Right ventricle myocardium superior (tissue), 1 donor: ENCODE data around the gene DHRS4. TPM values are rescaled to one million over a fixed set of nuclear protein-coding genes. Genes with fewer than 3 reads are reported as not detected.
"Not testable (repeated sequence)": the region's sequence is repeated elsewhere in the genome, so short reads cannot be mapped to it uniquely, and the experiment has no call there.

ENCODE experiments used
- ATAC-seq: fragments of 200-7000 bp; cut with Tn5 transposase; one replicate; pipeline ENCODE4 v1.9.1; 2020; ENCODE audit warnings: mild to moderate bottlenecking; ENCODE audit not compliant: poor library complexity
- DNase-seq: peaks from one replicate; pipeline ENCODE4 v3.0.0-alpha.2; 2020
- intact Hi-C: fragments of 100-400 bp; cut with DNase I; formaldehyde crosslinking; loops from one replicate; pipeline ENCODE4 v1.11.2; 2022
- total RNA-seq: library from RNA; stranded (reverse); fragmentation: NEBNext Ultra II Directional; extraction: Animal tissue kit (Norgen Biotek cat#: 25700); gene quantifications from one replicate; pipeline ENCODE4 v1.2.1, GENCODE V29; 2021
- donor health status: DM: no; HTN: yes; CAD: no; lungs with severe emphysema.

The DHRS4 gene
- total RNA-seq, 1 donor from 2014 or later: 28.1 TPM

DNA sequence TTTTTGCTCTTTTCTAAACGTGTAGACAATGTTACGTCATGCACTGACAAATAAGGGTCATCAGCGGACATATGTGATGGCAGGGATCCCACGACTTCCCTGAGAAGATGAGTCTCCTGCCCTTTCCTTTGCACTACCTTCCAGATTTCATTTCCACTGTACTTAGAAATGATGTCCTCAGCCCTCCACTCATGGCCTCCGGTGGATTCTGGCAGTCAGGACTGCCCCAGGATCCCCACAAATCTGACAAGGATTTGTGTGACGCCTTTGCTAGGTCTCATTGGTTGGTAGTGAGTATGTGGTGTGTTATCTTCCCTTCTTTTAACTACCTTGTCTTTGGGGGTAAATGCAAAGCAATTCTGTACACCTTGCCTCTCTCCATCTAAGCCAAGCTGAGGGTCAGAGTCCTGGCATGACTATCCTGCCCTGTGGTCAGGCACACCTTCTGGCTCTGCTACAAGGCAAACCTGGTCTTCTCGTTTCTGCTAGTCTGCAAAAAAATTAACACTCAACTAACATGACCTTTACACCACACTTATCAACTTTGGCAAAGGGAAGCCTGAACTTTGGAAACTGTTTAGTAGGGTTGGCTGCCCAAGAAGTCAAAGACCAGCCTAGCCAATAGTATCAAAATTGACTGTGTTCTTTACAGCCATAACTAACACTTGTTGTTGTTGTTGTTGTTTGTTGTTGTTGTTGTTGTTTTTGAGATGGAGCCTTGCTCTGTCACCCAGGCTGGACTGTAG is 17.3 kb upstream of the DHRS4 start:
- intact Hi-C loops: loop anchor here (10.0 kb wide), 1 partner anchor 301 kb away; the partner anchor contains the start of gene DHRS2
- no peak for DNase-seq
- ATAC-seq: no peak

- ATAC-seq (no peak), DNase-seq (no peak)
- intact Hi-C loops: loop anchor here (10.0 kb wide), 1 partner anchor 302 kb away; the partner anchor contains the start of gene DHRS2
Observed at GRCh38 chr14:23937203-23937602, 16.4 kb upstream of the DHRS4 start.

DNA sequence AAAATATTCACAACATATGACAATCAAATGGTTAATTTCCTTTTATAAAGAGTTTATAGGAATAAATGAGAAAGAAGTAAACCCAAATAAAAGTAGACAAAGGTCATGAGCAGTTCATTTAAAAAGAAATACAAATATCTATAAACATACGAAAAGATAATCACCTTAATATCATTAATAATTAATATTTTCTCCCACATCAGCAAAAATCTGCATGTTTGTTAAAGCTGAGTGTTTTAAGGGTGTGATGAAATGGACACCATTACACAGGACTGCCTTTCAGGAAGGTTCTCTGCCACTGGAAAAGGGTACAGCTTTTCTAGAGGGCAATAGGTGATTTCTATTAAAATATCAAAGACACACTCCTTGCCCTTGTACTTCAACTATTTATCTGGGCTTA is 14.7 kb upstream of the DHRS4 start:
- DNase-seq: no peak
- intact Hi-C loops: loop anchor here (2.0 to 10.0 kb wide), 2 partner anchors 36 to 304 kb away; partner anchors contain the start of gene DHRS2
- ATAC-seq: no peak

GRCh38 chr14:23939607-23940326 is 13.8 kb upstream of the DHRS4 start:
- intact Hi-C loops: loop anchor here (2.0 to 10.0 kb wide), 2 partner anchors 37 to 305 kb away; partner anchors contain the start of gene DHRS2
- no peak for ATAC-seq
- no peak for DNase-seq

GRCh38 chr14:23941230-23941629 is 12.3 kb upstream of the DHRS4 start:
- ATAC-seq (no peak), DNase-seq (no peak)
- intact Hi-C loops: no loop called here

DNA sequence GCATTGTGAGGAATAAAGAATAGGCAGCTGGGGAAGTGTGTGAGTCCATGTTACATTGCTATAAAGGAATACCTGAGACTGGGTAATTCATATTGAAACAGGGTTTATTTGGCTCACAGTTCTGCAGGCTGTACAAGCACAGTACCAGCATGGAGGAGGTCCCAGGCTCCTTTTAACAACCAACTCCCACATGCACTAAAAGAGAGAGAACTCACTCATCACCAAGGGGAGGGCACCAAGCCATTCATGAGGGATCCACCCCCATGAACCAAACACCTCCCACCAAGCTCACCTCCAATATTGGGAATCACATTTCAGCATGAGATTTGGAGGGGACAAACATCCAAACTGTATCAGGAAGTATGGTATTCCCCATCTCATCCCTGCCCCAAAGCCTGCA is 11.9 kb upstream of the DHRS4 start:
- intact Hi-C loops: no loop called here
- no peak for ATAC-seq
- DNase-seq: no peak

- ATAC-seq (no peak), DNase-seq (no peak)
- intact Hi-C loops: no loop called here
Observed at GRCh38 chr14:23942587-23942986, 11.0 kb upstream of the DHRS4 start.

- DNase-seq, ATAC-seq, intact Hi-C loops: not testable (repeated sequence)
Observed at GRCh38 chr14:23949069-23949468, 4.5 kb upstream of the DHRS4 start.

DNA sequence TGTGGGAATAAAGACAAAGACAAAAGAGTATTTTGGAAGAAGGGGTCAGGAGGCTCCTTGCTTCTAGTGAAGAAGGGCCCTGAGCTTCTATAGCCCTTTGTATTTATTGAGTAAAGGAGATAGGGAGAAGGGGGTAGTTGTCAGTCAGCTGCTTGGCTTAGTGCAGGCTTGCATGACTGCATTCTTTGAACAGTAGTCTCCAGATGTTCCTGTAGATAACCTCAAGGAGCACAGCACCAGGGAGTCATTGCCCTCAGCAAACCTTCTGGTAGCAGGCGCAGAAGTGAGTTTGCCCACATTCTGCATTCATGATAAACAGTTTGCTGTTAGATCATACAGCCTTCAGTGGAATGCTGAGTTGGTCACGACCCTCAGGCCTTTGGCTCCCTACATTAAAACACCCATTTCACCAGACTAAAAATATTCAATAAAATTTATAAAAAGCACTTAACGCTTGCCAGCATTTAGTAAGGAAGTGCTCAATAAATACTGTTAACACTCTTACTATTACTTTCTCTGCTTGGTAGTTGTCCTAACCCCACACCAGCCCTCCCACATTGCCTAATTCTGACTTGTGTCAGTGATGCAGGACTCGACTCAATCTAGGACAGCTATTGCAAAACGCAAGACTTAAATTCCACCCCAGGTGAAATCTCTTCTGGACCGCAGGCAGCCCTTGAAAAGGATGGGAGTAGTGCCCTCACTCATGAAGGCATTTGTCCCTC is 3.0 kb upstream of the DHRS4 start:
- intact Hi-C loops: no loop called here
- no peak for ATAC-seq
- no peak for DNase-seq

DNA sequence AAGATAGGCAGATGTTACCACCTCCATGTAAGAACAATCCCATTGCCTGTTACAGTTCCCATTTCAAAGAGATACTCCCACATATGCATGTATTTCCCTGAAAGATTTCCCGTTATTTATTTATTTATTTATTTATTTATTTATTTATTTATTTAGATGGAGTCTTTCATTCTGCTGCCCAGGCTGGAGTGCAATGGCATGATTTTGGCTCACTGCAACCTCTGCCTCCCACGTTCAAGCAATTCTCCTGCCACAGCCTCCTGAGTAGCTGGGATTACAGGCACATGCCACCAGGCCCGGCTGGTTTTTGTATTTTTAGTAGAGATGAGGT is 2.5 kb upstream of the DHRS4 start:
- DNase-seq, ATAC-seq, intact Hi-C loops: not testable (repeated sequence)

DNA sequence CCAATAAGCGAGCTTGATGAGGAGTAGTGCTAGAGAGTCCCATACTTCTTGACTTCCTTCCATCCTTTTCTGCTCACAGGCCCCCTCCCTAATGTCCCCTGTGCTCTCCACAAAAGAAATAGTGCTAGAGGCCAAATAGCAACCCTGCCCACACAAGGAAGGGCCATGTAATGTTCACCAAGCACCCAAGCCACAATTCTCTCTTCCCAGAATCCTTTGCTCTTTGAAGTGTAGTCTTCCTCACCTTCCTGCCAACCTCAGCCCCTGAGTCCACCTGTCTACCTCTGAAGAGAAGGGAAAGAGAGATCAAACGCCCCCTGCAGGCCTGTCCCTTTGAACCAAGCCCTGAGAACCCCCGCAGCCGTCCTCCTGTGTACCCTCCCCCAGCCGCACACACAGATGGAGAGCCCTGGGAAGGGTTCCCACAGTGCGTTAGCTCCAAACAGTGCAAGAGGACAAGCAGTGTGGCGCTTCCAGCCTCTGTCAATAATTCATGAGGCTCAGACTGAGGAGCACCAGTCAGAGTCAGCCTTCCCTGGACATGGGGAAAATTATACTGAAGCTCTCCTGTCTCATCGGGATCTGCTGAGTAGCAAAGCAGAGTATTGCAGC is 1.9 kb upstream of the DHRS4 start:
- ATAC-seq (no peak), DNase-seq (no peak)
- intact Hi-C loops: no loop called here

GRCh38 chr14:23953116-23953463 is 480 bp upstream of the DHRS4 start:
- DNase-seq, intact Hi-C loops: not testable (repeated sequence)
- peak; percentile 10 for ATAC-seq

- ATAC-seq, intact Hi-C loops, DNase-seq: not testable (repeated sequence)
Observed at GRCh38 chr14:23954279-23954614, 677 bp downstream of the DHRS4 start.

- intact Hi-C loops, ATAC-seq: not testable (repeated sequence)
- DNase-seq: peak; percentile 46
Observed at GRCh38 chr14:23954965-23955364, 1.4 kb downstream of the DHRS4 start.

DNA sequence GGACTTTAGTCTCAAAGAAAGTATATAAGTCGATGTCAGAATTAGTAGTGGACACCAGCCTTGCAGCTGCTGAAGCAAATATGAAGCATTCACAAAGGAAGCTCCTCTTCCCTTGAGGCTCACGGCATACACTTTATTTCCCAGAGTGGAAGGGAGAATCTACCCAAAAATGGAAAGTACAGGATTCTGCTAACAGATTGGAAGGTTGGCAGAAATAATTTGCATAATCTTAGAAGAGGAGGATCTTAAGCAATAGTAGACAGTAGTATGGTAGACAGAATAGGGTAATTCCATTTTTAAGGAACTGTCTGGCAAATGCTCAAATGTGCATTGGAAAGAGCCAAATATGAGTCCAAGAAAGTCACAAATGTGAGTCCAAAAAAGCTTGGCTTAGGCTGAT is 2.2 kb downstream of the DHRS4 start:
- ATAC-seq, DNase-seq, intact Hi-C loops: not testable (repeated sequence)

DNA sequence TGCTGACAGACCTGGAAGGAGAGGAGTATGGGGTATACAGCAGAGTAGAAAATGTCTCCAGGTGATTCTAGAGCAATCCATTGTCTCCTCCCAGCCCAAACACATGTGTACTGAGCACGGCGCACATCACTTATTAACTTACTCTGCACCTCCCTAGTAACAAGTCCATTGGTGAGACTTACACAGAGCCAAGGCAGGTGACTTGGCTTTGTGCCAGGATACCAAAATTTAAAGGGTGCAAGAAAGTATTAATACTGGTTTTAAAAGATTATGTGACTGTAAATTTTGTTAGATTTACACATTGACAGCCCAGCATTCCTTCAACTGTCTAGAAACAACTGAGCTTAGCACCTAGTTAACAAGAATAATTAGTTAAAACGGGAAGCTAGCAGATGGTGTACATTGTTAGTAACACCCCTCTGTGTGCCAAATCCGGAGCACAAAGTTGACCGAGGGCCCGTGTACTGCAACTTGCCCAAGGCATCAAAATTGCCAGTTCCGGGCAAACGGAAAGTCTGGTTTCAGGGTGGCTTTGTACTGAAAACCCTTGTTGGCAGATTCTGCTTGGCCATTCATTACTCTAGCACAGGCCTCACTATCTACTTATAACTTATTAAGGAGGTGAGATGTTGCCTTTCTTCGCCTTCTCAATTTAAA is 4.5 kb downstream of the DHRS4 start:
- DNase-seq, ATAC-seq, intact Hi-C loops: not testable (repeated sequence)

GRCh38 chr14:23960899-23961298 is 7.3 kb downstream of the DHRS4 start:
- ATAC-seq: not testable (repeated sequence)

DNA sequence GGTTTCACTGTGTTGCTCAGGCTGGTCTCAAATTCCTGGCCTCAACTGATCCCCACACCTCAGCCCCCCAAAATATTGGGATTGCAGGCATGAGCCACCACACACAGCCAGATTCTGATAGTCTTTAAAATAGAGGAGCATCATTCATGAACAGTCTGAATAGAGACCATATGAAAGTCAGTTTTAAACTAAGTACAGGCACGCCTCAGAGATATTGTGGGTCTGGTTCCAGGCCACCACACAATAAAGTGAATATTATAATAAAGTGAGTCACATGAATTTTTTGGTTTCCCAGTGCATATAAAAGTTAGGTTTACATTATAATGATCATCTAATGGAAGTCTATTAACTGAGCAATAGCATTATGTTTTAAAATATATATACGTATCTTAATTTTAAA is 8.1 kb downstream of the DHRS4 start:
- intact Hi-C loops, DNase-seq, ATAC-seq: not testable (repeated sequence)

More at GRCh38 chr14:23960899-23961298, 7.3 kb downstream of the DHRS4 start:
- DNase-seq, intact Hi-C loops: not testable (repeated sequence)
